GM19238 (cell line): ENCODE data around the gene SCN4B.
A peak's percentile ranks its signal among the peaks of the same experiment; 100 is the strongest.

Experiments
- DNase-seq: peaks from one replicate; pipeline ENCODE4 v3.0.0; 2011; ENCODE audit warnings: low spot score; ENCODE audit not compliant: insufficient read length

SCN4B gene

DNA sequence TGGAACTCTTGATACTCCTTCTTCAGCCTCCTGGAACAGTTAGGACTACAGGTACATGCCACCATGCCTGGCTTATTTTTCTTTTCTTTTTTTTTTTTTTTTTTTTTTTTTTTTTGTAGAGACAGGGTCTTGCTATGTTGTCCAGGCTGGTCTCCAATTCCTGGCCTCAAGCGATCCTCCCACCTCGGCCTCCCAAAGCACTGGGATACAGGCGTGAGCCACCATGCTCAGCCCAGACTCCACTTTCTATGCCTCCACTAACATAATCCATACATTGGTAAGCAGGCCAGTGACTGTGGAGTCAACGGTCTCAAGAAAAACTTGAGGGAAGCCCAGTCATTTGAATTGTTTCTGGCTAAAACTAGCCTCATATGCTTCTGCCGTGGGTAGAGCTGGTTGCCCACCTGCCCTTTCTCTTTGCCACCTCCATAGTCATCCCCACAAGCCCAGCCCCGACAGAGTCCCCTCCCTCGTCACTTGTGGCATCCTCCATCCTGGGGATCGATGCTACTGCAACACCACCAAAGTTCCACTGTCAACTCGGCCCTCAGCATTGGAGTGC lies 21.5 kb upstream of the SCN4B start:
- no peak for DNase-seq

DNA sequence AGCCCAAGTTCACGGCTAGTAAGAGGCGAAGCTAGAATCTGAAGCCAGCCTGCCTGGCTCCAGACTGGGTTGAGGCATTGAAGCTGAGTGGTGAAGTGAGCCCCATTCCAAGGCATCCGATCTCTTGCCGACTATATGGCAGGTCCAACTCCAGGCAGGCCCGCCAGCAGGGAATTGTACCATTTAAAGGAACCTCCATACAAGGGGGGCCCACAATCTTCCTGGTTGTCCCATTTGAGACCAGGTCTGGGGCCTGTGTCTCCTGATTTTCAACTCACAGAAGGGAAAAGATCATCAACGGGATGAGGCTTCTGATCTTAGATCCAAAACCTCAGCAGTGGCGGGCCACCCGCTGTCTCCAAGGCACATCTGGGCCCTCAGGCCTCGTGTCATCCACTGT lies 19.7 kb upstream of the SCN4B start:
- DNase-seq = no peak

GRCh38 chr11:118171269-118172062 lies 18.8 kb upstream of the SCN4B start:
- peak; percentile 79 for DNase-seq

GRCh38 chr11:118170882-118171268 lies 18.3 kb upstream of the SCN4B start:
- DNase-seq = no peak

- no peak for DNase-seq
Observed at GRCh38 chr11:118170231-118170630, 17.6 kb upstream of the SCN4B start.

DNA sequence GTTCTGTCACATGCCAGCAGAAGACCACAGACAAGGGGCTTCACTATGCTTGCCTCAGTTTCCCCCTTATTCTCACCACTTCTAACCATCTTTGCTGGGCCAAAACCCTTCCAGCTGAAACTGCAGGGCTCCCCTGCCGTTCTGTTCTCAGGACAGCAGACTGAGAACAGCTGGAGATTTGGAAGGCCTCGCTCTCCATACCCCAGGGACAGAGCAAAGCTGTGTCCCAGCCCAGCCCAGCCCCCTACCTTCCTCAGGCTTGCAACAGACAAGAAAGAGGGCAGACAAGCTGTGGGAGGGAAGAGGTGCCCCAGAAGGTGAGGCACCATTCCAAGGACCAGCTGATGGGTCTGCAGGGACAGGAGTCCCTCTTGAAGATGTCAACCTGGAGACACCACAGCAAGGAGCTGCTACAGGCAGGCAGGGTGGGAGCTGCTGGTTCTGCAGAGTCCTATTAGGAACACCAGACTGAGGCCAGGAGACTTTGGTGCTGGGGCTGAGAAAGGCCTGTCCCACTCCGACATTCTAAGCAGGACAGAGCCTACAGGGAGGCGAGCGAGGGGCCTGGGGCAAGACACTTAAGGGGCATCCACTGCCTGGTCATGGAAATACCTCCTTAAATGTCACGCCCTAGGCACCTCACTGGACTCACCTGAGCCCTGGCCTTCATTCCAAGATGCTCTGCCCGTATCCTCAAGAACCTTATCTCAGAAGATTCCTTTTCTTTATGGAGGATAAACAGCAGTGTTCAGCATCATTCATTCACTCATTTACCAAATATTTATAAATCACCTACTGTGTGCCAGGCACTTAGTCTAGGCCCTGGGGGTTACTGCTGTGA lies 16.9 kb upstream of the SCN4B start:
- DNase-seq = no peak

- no peak for DNase-seq
Observed at GRCh38 chr11:118168751-118169150, 16.1 kb upstream of the SCN4B start.

DNA sequence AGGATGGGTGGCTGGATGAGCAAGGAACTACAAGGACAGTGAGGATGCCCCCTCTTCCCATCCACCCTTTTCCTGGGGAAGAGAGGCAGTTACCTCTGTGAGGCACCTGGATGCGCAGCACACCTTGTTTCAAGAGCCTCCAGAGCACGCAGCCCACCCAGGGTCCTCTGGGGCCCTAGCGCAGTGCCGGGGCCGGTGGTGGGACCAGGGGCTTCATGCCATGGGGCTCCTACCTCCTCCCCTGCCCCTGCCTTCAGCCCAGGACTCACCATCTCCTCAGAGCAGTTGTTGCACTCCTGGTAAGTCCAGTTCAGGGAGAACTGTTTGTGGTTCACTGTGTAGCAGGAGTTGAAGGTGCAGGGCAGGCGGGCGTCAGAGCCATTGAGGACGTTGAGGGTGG lies 15.7 kb upstream of the SCN4B start:
- no peak for DNase-seq

- no peak for DNase-seq
Observed at GRCh38 chr11:118167906-118168305, 15.3 kb upstream of the SCN4B start.

- no peak for DNase-seq
Observed at GRCh38 chr11:118167253-118167652, 14.6 kb upstream of the SCN4B start.

GRCh38 chr11:118166641-118167040 lies 14.0 kb upstream of the SCN4B start:
- DNase-seq = no peak

- no peak for DNase-seq
Observed at GRCh38 chr11:118164885-118165284, 12.3 kb upstream of the SCN4B start.

DNA sequence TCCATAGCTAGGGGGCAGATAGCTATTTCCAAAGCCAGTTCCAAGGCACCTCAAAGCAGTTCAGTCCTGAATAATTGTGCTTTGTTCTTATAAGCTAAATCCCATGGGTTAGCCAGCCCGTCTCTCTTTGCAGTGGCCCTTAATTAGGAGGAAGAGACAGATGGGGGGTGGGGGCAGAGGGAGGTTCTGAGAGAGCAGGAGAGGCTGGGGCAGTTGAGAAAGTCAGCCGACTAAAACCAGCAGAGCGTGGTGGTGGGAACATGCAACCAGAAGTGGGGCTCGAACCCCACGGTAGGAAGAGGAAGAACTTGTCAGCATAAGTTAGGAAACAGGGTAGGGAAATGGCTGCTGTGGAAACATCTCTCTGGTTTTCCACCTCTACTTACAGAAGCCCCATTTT lies 10.9 kb upstream of the SCN4B start:
- no peak for DNase-seq

GRCh38 chr11:118162846-118163245 lies 10.2 kb upstream of the SCN4B start:
- no peak for DNase-seq

GRCh38 chr11:118161786-118162185 lies 9.2 kb upstream of the SCN4B start:
- no peak for DNase-seq

DNA sequence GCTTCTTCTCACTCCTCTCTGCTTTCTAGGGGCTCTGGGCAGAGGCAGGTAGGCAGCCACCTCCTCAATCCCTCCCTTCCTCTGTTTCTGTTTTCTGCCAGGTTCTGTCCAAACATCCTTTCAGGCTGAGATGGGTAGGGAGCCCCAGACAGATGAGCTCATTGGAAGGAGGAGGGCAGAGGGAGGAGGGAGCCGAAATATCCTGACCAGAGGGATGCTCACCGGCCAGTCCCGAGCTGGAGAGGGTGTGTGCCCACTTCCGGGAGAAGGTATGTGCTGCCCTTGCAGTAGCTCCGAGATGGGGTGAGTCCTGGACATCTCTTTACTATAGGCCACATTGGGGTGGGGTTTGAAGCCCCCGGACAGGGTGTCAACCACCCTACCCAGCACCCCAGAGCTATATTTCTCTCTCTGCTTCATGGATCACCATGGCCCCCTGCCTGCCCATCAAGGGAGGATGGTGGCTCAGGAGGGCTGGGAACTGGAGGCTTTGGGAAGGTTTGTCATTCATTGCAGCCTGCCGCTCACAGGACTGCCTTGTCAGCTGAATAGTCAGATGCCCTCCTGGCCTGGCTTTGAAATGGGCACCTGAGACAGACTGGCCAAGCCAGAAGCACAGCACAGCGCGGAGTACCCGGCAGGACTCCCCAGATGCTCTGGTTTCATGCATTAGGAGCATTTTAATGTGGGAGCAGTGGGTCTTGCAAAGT lies 4.7 kb upstream of the SCN4B start:
- DNase-seq = no peak

DNA sequence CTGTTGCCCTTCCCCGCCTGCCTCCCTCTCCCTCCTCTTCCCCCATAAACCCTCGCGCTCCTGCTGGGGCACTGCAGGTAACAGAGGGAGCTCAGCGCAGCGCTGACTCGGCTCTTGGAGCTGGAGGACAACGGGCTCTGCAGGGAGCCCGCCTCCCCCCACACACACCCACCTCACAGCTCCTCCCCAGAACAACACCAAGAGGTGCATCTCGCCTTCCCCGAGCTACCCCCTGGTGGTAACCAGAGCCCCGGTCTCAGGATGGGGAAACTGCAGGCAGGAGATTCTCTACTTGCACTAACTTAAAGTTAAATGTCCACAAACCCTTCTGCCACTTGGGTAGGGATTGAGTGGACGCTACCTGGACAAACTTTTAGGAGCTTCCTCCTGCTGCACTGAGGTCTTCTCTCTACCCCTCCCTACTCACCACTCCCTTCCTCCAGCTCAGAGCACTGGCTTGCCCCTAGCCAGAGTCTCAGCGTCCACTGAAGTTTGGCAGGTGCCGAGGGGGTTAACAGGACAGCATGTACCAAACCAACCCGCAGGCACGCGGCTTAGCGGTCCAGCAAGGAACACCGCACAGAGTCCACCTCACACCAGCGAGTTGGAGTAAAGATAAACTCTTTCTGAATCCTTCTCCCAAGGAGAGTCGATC lies 4.0 kb upstream of the SCN4B start:
- no peak for DNase-seq

- no peak for DNase-seq
Observed at GRCh38 chr11:118155776-118156530, 3.3 kb upstream of the SCN4B start.

DNA sequence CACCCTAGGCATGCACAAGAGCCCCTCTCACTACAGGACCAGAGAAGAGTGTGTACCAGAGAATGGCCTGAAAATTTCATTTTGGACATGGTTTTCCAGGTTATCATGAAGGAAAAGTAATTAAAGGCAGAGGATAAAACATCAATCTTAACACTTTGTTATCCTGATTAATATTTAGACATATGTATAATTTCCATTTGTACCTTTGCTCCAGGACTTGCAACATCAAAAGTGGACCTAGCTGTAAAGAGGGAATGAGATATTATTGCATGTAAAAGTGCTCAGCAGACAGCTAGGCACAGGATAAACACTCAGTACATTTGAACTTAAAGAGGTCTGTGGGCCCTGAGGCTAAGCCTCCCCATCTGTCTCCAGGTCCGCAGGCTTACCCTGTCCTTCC lies 2.0 kb upstream of the SCN4B start:
- no peak for DNase-seq

DNA sequence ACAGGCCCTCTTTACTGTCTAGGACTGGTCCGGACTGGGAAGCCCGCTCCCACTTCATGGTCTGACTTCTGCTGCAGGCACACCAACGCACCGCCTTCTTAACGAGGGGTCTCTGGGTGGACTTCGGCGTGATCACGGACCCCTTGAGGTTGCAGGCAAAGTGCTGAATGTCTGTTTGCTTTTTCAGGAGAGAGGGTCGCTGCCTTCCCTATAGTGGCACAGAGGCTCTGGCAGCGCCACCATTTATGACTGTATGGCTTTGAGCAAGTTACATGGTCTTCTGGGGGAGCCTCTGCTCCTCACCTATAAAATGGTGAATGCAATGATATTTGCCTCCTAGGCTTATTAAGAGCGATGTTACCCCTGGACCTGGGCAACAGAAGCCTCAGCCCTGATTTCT lies 1.4 kb upstream of the SCN4B start:
- no peak for DNase-seq

- no peak for DNase-seq
Observed at GRCh38 chr11:118153516-118153915, 893 bp upstream of the SCN4B start.
